ENCODE data around the gene MYBBP1A. TPM values are rescaled to one million over a fixed set of nuclear protein-coding genes. Genes with fewer than 3 reads are reported as not detected.

The MYBBP1A gene
- total and polyA plus RNA-seq, 2 experiments from 2014 or later: 23.7 to 44.1 TPM

DNA sequence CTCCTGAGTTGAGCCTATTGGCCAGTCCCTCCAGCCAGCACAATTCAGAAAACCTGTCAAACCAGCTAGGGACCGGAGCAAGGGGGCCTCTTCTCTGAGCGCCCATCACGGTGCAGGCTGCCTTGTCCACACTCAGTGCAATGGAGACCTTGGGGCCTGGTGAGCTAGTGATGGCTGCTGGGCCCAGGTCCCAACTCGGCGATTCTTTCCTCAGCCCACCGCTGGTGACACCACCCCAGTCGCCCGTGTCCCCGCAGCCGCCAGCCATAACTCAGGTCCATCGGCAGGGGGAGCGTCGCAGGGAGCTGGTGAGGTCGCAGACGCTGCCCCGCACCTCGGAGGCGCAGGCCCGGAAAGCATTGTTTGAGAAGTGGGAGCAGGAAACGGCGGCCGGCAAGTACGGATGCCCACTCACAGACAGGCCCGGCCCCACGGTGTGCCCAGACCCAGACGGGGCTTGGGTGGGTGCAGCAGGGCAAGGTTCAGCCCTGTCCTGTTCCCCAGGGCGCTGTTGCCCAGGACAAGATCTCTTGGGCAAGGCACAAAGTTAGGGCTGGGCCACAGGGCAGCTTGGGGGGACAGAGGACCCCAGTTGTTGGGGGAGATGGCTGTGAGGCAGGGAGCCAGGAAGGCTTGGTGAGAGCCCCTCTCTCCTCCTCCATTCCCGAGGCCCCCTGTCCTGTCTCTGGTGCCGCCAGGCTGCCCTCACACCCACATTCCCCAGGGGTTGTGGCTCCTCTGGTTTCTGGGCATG, 39.9 kb upstream of the MYBBP1A start:
- no peak overlapping the region for H3K4me2 ChIP-seq
- no peaks in the 10 kb centered on the region for H4K20me1 ChIP-seq (ENCODE audit: insufficient read depth, poor library complexity, severe bottlenecking)
- H2AFZ ChIP-seq: no peak overlapping the region
- DNase-seq (ENCODE audit: low spot score): no peak
- H3K27me3 ChIP-seq: no peaks in the 10 kb centered on the region
- H3K9me3 ChIP-seq (ENCODE audit: low read depth): no peaks in the 10 kb centered on the region
- WGBS (ENCODE audit: low lambda C conversion rate, missing lambda C conversion rate): 59% methylated on average over 27 of the region's 29 CpGs
- H3K79me2 ChIP-seq: peaks cover 69% of the 10 kb centered on the region
- H3K27ac ChIP-seq: peak overlapping the region; percentile 26
- TF ChIP-seq EZH2 (IDR thresholded peaks at IDR 0.05; ENCODE audit: borderline replicate concordance): no peak
- TF ChIP-seq, protein P1, sequence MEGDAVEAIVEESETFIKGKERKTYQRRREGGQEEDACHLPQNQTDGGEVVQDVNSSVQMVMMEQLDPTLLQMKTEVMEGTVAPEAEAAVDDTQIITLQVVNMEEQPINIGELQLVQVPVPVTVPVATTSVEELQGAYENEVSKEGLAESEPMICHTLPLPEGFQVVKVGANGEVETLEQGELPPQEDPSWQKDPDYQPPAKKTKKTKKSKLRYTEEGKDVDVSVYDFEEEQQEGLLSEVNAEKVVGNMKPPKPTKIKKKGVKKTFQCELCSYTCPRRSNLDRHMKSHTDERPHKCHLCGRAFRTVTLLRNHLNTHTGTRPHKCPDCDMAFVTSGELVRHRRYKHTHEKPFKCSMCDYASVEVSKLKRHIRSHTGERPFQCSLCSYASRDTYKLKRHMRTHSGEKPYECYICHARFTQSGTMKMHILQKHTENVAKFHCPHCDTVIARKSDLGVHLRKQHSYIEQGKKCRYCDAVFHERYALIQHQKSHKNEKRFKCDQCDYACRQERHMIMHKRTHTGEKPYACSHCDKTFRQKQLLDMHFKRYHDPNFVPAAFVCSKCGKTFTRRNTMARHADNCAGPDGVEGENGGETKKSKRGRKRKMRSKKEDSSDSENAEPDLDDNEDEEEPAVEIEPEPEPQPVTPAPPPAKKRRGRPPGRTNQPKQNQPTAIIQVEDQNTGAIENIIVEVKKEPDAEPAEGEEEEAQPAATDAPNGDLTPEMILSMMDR (IDR thresholded peaks at IDR 0.05; ENCODE audit: poor library complexity): peak; percentile 20
- no peaks in the 10 kb centered on the region for H3K36me3 ChIP-seq (replicated peaks; ENCODE audit: insufficient read depth, low read depth)
- no peak overlapping the region for H3K4me3 ChIP-seq
- H3K9me2 ChIP-seq (replicated peaks; ENCODE audit: insufficient read depth): no peaks in the 10 kb centered on the region
- H3K4me1 ChIP-seq (ENCODE audit: insufficient read depth): peaks cover 63% of the 10 kb centered on the region

DNA sequence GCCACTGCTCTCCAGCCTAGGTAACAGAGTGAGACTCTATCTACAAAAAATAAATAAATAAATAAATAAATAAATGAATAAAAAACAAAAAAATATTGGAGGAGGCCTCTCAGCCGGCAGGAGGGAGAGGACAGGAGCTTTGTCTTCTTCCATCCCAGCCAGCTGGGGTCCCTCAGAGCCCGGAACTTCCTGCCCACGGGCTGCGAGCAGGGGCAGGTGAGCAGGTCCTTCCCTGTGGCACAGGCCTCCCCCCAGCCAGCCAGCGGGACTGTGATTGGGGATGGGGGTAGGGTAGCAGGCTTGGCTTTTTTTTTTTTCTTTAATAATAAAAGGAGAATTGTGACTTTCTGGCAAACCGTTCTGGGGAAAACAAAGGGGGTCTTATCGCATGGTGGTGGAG, 39.2 kb upstream of the MYBBP1A start:
- no peak overlapping the region for H3K4me3 ChIP-seq
- no peaks in the 10 kb centered on the region for H3K9me2 ChIP-seq (replicated peaks; ENCODE audit: insufficient read depth)
- no peak overlapping the region for H2AFZ ChIP-seq
- no peaks in the 10 kb centered on the region for H3K36me3 ChIP-seq (replicated peaks; ENCODE audit: insufficient read depth, low read depth)
- H4K20me1 ChIP-seq (ENCODE audit: insufficient read depth, poor library complexity, severe bottlenecking): no peaks in the 10 kb centered on the region
- WGBS (ENCODE audit: low lambda C conversion rate, missing lambda C conversion rate): 88% methylated on average over 7 of the region's 7 CpGs
- TF ChIP-seq EZH2 (IDR thresholded peaks at IDR 0.05; ENCODE audit: borderline replicate concordance) (no peak), EZH2phosphoT487 (IDR thresholded peaks at IDR 0.05; ENCODE audit: low read depth, severe bottlenecking, unreplicated experiment) (no peak)
- TF ChIP-seq, protein P1 (IDR thresholded peaks at IDR 0.05; ENCODE audit: poor library complexity): no peak
- H3K27me3 ChIP-seq: no peaks in the 10 kb centered on the region
- peaks cover 74% of the 10 kb centered on the region for H3K79me2 ChIP-seq
- no peak for DNase-seq (ENCODE audit: low spot score)
- no peak overlapping the region for H3K4me2 ChIP-seq
- no peaks in the 10 kb centered on the region for H3K9me3 ChIP-seq (ENCODE audit: low read depth)
- H3K4me1 ChIP-seq (ENCODE audit: insufficient read depth): peaks cover 60% of the 10 kb centered on the region
- H3K27ac ChIP-seq: peak overlapping the region; percentile 26

- peaks cover 2% of the 10 kb centered on the region for H4K20me1 ChIP-seq (ENCODE audit: insufficient read depth, poor library complexity, severe bottlenecking)
- TF ChIP-seq, protein P1 (IDR thresholded peaks at IDR 0.05; ENCODE audit: poor library complexity): no peak
- TF ChIP-seq EZH2 (IDR thresholded peaks at IDR 0.05; ENCODE audit: borderline replicate concordance): no peak
- TF ChIP-seq EZH2phosphoT487 (IDR thresholded peaks at IDR 0.05; ENCODE audit: low read depth, severe bottlenecking, unreplicated experiment): no peak
These were observed 37.8 kb upstream of the MYBBP1A start for GRCh38 chr17:4593021-4593421.

More at GRCh38 chr17:4593021-4593421, 37.8 kb upstream of the MYBBP1A start:
- Histone ChIP-seq H3K4me1 (ENCODE audit: insufficient read depth) (peaks cover 60% of the 10 kb centered on the region), H3K9me3 (ENCODE audit: low read depth) (no peaks in the 10 kb centered on the region), H2AFZ (no peak overlapping the region), H3K27me3 (no peaks in the 10 kb centered on the region), H3K4me2 (no peak overlapping the region), H3K27ac (peak overlapping the region; percentile 37), H3K9me2 (replicated peaks; ENCODE audit: insufficient read depth) (no peaks in the 10 kb centered on the region), H3K36me3 (replicated peaks; ENCODE audit: insufficient read depth, low read depth) (no peaks in the 10 kb centered on the region), H3K4me3 (no peak overlapping the region), H3K79me2 (peaks cover 86% of the 10 kb centered on the region)
- no peak for DNase-seq (ENCODE audit: low spot score)
- 87% methylated on average over 14 of the region's 14 CpGs for WGBS (ENCODE audit: low lambda C conversion rate, missing lambda C conversion rate)

Measured in hepatocyte (in vitro differentiated cells).